Fibroblast of lung (primary cell): ENCODE data around the gene KRR1. TPM values are rescaled to one million over a fixed set of nuclear protein-coding genes. Genes with fewer than 3 reads are reported as not detected.

ENCODE experiments used
- DNase-seq, 2 donors: peaks; one replicate each; pipeline versions ENCODE4 v3.0.0 to v3.0.0-alpha.2; 2010; ENCODE audit warnings: low read depth in 2 of 2
- H2AFZ ChIP-seq: 2 replicates; pipeline ENCODE4 v1.5.1; 2012; ENCODE audit warnings: low read length, control low read depth, inconsistent platforms
- H3K27ac ChIP-seq: 2 replicates; pipeline ENCODE4 v1.5.1; 2011; ENCODE audit warnings: low read length, control low read depth; ENCODE audit not compliant: insufficient read depth
- H3K27me3 ChIP-seq: 2 replicates; pipeline ENCODE4 v1.5.1; 2011; ENCODE audit warnings: mild to moderate bottlenecking, low read length; ENCODE audit not compliant: control insufficient read depth, insufficient read depth
- H3K36me3 ChIP-seq: 2 replicates; pipeline ENCODE4 v1.5.1; 2011; ENCODE audit warnings: low read length; ENCODE audit not compliant: control insufficient read depth, insufficient read depth
- H3K4me1 ChIP-seq: 2 replicates; pipeline ENCODE4 v1.5.1; 2011; ENCODE audit warnings: low read length; ENCODE audit not compliant: control insufficient read depth, insufficient read depth; ENCODE audit errors: extremely low read depth
- H3K4me2 ChIP-seq: 2 replicates; pipeline ENCODE4 v1.5.1; 2011; ENCODE audit warnings: low read length, control low read depth; ENCODE audit not compliant: insufficient read depth; ENCODE audit errors: extremely low read depth
- H3K4me3 ChIP-seq, 4 experiments: fragments of 200-600 bp in 1 of 4; sonication (generic) in 1 of 4; replicated peaks in 1 of 4; 2 replicates each; pipeline ENCODE4 v1.5.1; 2011 to 2016; ENCODE audit warnings: low read length in 4 of 4, low read depth in 3 of 4, mild to moderate bottlenecking in 3 of 4, control low read depth in 2 of 4, inconsistent platforms in 1 of 4, mixed read lengths in 1 of 4; ENCODE audit not compliant: insufficient read depth in 1 of 4; ENCODE audit errors: control extremely low read depth in 1 of 4
- H3K79me2 ChIP-seq: 2 replicates; pipeline ENCODE4 v1.5.1; 2012; ENCODE audit warnings: mild to moderate bottlenecking, low read length, inconsistent platforms; ENCODE audit not compliant: control insufficient read depth, insufficient read depth
- H3K9ac ChIP-seq: 2 replicates; pipeline ENCODE4 v1.5.1; 2011; ENCODE audit warnings: mild to moderate bottlenecking, low read length, control low read depth; ENCODE audit not compliant: insufficient read depth
- H3K9me3 ChIP-seq: 2 replicates; pipeline ENCODE4 v1.5.1; 2012; ENCODE audit warnings: low read depth, low read length; ENCODE audit not compliant: control insufficient read depth, insufficient read depth
- H4K20me1 ChIP-seq: 2 replicates; pipeline ENCODE4 v1.5.1; 2011; ENCODE audit warnings: low read length; ENCODE audit not compliant: control insufficient read depth, insufficient read depth; ENCODE audit errors: extremely low read depth
- CTCF ChIP-seq, 2 donors: IDR thresholded peaks in 1 of 2; conservative IDR thresholded peaks in 1 of 2; 1 replicate in 1 of 2; 2 replicates in 1 of 2; pipeline ENCODE4 v1.5.1; 2011 to 2012; ENCODE audit warnings: low read length in 2 of 2, control low read depth in 1 of 2, inconsistent platforms in 1 of 2, low read depth in 1 of 2, mild to moderate bottlenecking in 1 of 2
- EZH2 ChIP-seq: IDR thresholded peaks from 2 replicates; pipeline ENCODE4 v1.5.1; 2012; ENCODE audit warnings: low read length, control low read depth, mild to moderate bottlenecking; ENCODE audit errors: missing control alignments
- polyA plus RNA-seq, 2 donors: library from polyadenylated mRNA; depleted of rRNA in 1 of 2; stranded (reverse) in 1 of 2; unstranded in 1 of 2; fragments of >200 nt; gene quantifications; 2 replicates each; pipeline ENCODE4 v1.2.1, GENCODE V29; 2011 to 2012; ENCODE audit warnings: missing spikeins in 1 of 2
- total RNA-seq: library from RNA; depleted of rRNA; stranded (reverse); fragments of >200 nt; gene quantifications from 2 replicates; pipeline ENCODE4 v1.2.1, GENCODE V29; 2014

Gene KRR1
- total and polyA plus RNA-seq, 2 donors (not counting 1 experiment from before 2014, with no cell fraction given): 46.9 to 49.7 TPM

DNA sequence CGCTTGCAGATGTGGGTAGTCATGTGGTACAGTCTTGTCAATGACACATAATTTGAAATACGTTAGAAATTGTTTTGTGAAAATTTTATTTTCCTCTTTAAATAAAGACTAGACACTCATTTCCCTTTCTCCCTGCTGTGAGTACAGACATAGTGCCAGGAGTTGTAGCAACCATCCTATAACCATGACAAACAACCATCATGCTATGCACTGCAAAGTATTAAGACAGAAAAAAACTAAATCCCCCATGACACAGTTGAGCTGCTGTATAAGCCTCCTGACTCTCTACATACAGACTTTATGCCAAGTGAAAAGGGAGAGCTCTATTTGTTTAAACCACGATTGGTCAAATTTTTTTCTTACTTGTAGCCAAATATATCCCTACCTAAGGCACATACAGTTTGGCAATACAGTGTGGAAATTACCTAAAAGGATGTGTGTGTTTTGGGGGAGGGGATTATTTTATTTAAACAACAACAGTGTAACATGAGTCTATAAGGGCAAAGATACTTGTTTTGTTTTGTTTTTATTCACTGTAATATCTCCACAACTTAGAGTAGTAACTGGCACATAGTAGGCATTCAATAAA, 45.0 kb upstream of the KRR1 start:
- Histone ChIP-seq H3K27ac (no peak overlapping the region), H2AFZ (no peak overlapping the region), H4K20me1 (no peaks in the 10 kb centered on the region), H3K9ac (no peak overlapping the region), H3K4me2 (no peak overlapping the region), H3K79me2 (no peaks in the 10 kb centered on the region), H3K27me3 (no peaks in the 10 kb centered on the region), H3K9me3 (no peaks in the 10 kb centered on the region), H3K4me1 (no peaks in the 10 kb centered on the region), H3K36me3 (no peaks in the 10 kb centered on the region), H3K4me3 (no peak overlapping the region)
- peak in 1 of 2 donors; percentile 52 for DNase-seq
- TF ChIP-seq CTCF (conservative IDR thresholded peaks at IDR 0.05 in 1 of 2, IDR thresholded peaks at IDR 0.05 in 1 of 2; ENCODE audit: low read depth in 1 of 2, low read length in 2 of 2) (no peak), EZH2 (no peak)

DNA sequence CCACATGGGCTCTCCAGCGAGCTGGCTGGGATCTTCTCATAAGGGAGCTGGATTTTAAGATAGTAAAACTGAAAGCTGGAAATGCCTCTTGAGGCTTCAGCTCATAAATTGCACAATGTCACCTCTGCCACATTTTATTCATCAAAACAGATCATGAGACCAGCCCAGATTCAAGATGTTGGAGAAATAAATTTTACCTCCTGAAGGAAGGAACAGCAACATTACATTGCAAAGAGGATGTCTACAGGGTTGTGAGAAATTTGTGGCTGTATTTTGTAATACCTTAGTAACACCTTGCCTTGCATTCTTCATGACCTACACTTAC, 43.1 kb upstream of the KRR1 start:
- Histone ChIP-seq H2AFZ (no peak overlapping the region), H3K27ac (no peak overlapping the region)
- TF ChIP-seq CTCF (conservative IDR thresholded peaks at IDR 0.05 in 1 of 2, IDR thresholded peaks at IDR 0.05 in 1 of 2; ENCODE audit: low read depth in 1 of 2, low read length in 2 of 2) (no peak), EZH2 (no peak)

DNA sequence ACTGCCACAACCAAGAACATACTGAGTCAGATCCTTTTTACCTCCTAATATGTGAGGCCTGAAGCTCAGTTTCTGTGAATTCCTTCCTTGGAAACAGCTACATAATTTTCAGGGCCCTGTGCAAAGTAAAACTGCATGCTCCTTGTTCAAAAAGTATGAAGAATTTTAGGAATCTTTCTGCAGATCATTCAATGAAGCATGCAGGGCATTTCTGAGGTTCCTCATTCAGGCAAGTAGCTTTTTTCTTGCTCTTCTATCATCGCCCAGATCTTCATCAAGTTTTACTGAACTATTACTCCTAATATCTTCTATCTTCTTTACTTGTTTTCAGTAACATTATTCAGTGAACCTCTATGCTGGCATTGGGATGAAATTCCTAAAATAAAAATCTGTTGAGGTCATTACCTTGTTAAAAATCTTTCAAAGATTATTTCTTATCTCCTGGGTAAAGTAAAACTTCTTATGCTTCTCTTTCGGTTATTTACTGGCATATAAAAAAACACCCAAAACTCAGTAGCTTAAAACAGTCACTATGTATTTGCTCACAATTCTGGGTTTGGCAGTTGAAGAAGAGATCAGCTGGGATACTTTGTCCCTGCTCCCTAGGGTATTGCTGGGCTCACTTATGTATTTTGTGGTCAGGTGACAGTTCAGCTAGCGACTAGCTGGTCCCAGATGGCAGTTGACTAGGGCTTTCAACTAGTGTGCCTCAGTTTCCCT, 42.6 kb upstream of the KRR1 start:
- H3K4me2 ChIP-seq: no peak overlapping the region
- H3K27ac ChIP-seq: no peak overlapping the region
- H4K20me1 ChIP-seq: no peaks in the 10 kb centered on the region
- no peaks in the 10 kb centered on the region for H3K4me1 ChIP-seq
- H3K4me3 ChIP-seq: no peak overlapping the region
- no peaks in the 10 kb centered on the region for H3K79me2 ChIP-seq
- no peak for TF ChIP-seq CTCF (conservative IDR thresholded peaks at IDR 0.05 in 1 of 2, IDR thresholded peaks at IDR 0.05 in 1 of 2; ENCODE audit: low read depth in 1 of 2, low read length in 2 of 2)
- no peak for TF ChIP-seq EZH2
- H2AFZ ChIP-seq: no peak overlapping the region
- peak in 1 of 2 donors; percentile 70 for DNase-seq
- no peaks in the 10 kb centered on the region for H3K36me3 ChIP-seq
- no peak overlapping the region for H3K9ac ChIP-seq
- no peaks in the 10 kb centered on the region for H3K9me3 ChIP-seq
- H3K27me3 ChIP-seq: no peaks in the 10 kb centered on the region

More for the DNA sequence above, 43.1 kb upstream of the KRR1 start:
- no peaks in the 10 kb centered on the region for H3K9me3 ChIP-seq
- peak in 1 of 2 donors; percentile 46 for DNase-seq
- no peaks in the 10 kb centered on the region for H4K20me1 ChIP-seq
- H3K27me3 ChIP-seq: no peaks in the 10 kb centered on the region
- H3K4me2 ChIP-seq: no peak overlapping the region
- H3K4me1 ChIP-seq: no peaks in the 10 kb centered on the region
- no peak overlapping the region for H3K9ac ChIP-seq
- no peak overlapping the region for H3K4me3 ChIP-seq
- H3K36me3 ChIP-seq: no peaks in the 10 kb centered on the region
- no peaks in the 10 kb centered on the region for H3K79me2 ChIP-seq
